Tibial artery (tissue), 4 donors: Measurements from ENCODE around the gene CES2.
A peak's percentile ranks its signal among the peaks of the same experiment; 100 is the strongest.
"Not testable (repeated sequence)": the region's sequence is repeated elsewhere in the genome, so short reads cannot be mapped to it uniquely, and the experiment has no call there.

Experiments used
- DNase-seq, 2 donors: peaks; one replicate each; pipeline ENCODE4 v3.0.0-alpha.2; 2019
- H3K27ac ChIP-seq, 2 donors: fragments of 200-600 bp; sonication (generic) in 1 of 2; 1 replicate in 1 of 2; 2 replicates in 1 of 2; pipeline ENCODE4 v1.5.1; 2018 to 2019; ENCODE audit warnings: mild to moderate bottlenecking in 1 of 2
- H3K27me3 ChIP-seq, 2 donors: fragments of 200-600 bp; sonication (generic) in 1 of 2; one replicate each; pipeline versions ENCODE4 v1.5.1 to v1.6.0; 2016 to 2019
- H3K36me3 ChIP-seq, 3 donors: fragments of 200-600 bp; sonication (generic) in 2 of 3; one replicate each; pipeline ENCODE4 v1.5.1; 2016 to 2019; ENCODE audit warnings: mild to moderate bottlenecking in 2 of 3
- H3K4me1 ChIP-seq, 4 donors: fragments of 200-600 bp; sonication (generic) in 2 of 4; 1 replicate in 3 of 4; 2 replicates in 1 of 4; pipeline ENCODE4 v1.5.1; 2016 to 2019
- H3K4me3 ChIP-seq, 2 donors: fragments of 200-600 bp; sonication (generic) in 1 of 2; 1 replicate in 1 of 2; 2 replicates in 1 of 2; pipeline ENCODE4 v1.5.1; 2018 to 2019; ENCODE audit warnings: mild to moderate bottlenecking in 2 of 2
- H3K9me3 ChIP-seq, 3 donors: fragments of 200-600 bp; sonication (generic) in 1 of 3; one replicate each; pipeline ENCODE4 v1.5.1; 2016 to 2019
- CTCF ChIP-seq, 2 experiments: fragments of 200-600 bp in 1 of 2; fragments of 450-650 bp in 1 of 2; IDR thresholded peaks; one replicate each; pipeline ENCODE4 v1.5.1; 2017 to 2019; ENCODE audit warnings: antibody characterized with exemption in 2 of 2, mild to moderate bottlenecking in 1 of 2, moderate library complexity in 1 of 2
- intact Hi-C: fragments of 100-400 bp; cut with DNase I; formaldehyde crosslinking; loops from one replicate; pipeline ENCODE4 v1.15.0; 2023; ENCODE audit warnings: low total_unique reads

The CES2 gene

GRCh38 chr16:66930189-66930588 is 5.1 kb upstream of the CES2 start:
- H3K27me3 ChIP-seq: no peaks in the 10 kb centered on the region
- H3K4me1 ChIP-seq: peaks cover 4 to 51% (median 41%) of the 10 kb centered on the region in 4 donors
- H3K9me3 ChIP-seq: no peaks in the 10 kb centered on the region
- TF ChIP-seq CTCF (IDR thresholded peaks at IDR 0.05): no peak
- intact Hi-C loops: no loop called here
- H3K27ac ChIP-seq: no peak overlapping the region
- peaks cover 0 to 23% (median 0%) of the 10 kb centered on the region in 3 donors for H3K36me3 ChIP-seq
- H3K4me3 ChIP-seq: no peak overlapping the region
- no peak for DNase-seq

GRCh38 chr16:66931665-66932064 is 3.7 kb upstream of the CES2 start:
- H3K27ac ChIP-seq: no peak overlapping the region
- H3K27me3 ChIP-seq: no peaks in the 10 kb centered on the region
- H3K9me3 ChIP-seq: no peaks in the 10 kb centered on the region
- intact Hi-C loops: no loop called here
- H3K36me3 ChIP-seq: peaks cover 0 to 23% (median 0%) of the 10 kb centered on the region in 3 donors
- no peak for DNase-seq
- H3K4me3 ChIP-seq: no peak overlapping the region
- TF ChIP-seq CTCF (IDR thresholded peaks at IDR 0.05): no peak
- H3K4me1 ChIP-seq: peaks cover 4 to 56% (median 43%) of the 10 kb centered on the region in 4 donors

- H3K4me3 ChIP-seq: no peak overlapping the region
- intact Hi-C loops: no loop called here
Measured at GRCh38 chr16:66932076-66932475, 3.2 kb upstream of the CES2 start.

GRCh38 chr16:66933776-66934137 is 1.6 kb upstream of the CES2 start:
- intact Hi-C loops: loop anchor here (2.0 kb wide), 1 partner anchor 39 kb away; no protein-coding TSS in a partner anchor
- Histone ChIP-seq H3K9me3 (no peaks in the 10 kb centered on the region), H3K36me3 (peaks cover 0 to 42% (median 10%) of the 10 kb centered on the region in 3 donors), H3K27ac (peak overlapping the region; percentile 95 to 97), H3K4me3 (peak overlapping the region; percentile 95 to 97), H3K27me3 (no peaks in the 10 kb centered on the region), H3K4me1 (peaks cover 4 to 46% (median 35%) of the 10 kb centered on the region in 4 donors)
- no peak for DNase-seq
- TF ChIP-seq CTCF (IDR thresholded peaks at IDR 0.05): no peak

More at GRCh38 chr16:66932076-66932475, 3.2 kb upstream of the CES2 start:
- no peaks in the 10 kb centered on the region for H3K9me3 ChIP-seq
- no peaks in the 10 kb centered on the region for H3K27me3 ChIP-seq
- TF ChIP-seq CTCF (IDR thresholded peaks at IDR 0.05): no peak
- H3K4me1 ChIP-seq: peaks cover 4 to 56% (median 39%) of the 10 kb centered on the region in 4 donors
- H3K27ac ChIP-seq: no peak overlapping the region
- H3K36me3 ChIP-seq: peaks cover 0 to 25% (median 0%) of the 10 kb centered on the region in 3 donors
- no peak for DNase-seq

GRCh38 chr16:66934138-66934838 is 1.0 kb upstream of the CES2 start, which contains the start of gene CIAO2B:
CIAO2B (minus strand) TSS chr16:66934402; CDS start chr16:66934364, 38 bp downstream.
- Histone ChIP-seq H3K4me1 (peaks cover 4 to 45% (median 35%) of the 10 kb centered on the region in 4 donors), H3K9me3 (no peaks in the 10 kb centered on the region), H3K36me3 (peaks cover 0 to 47% (median 15%) of the 10 kb centered on the region in 3 donors), H3K27me3 (no peaks in the 10 kb centered on the region), H3K27ac (peak within 1 kb of the TSS; percentile 95 to 97), H3K4me3 (peak within 1 kb of the TSS; percentile 95 to 97)
- DNase-seq: peak; percentile 86 to 94
- TF ChIP-seq CTCF (IDR thresholded peaks at IDR 0.05): no peak
- intact Hi-C loops: loop anchor here (2.0 kb wide), 1 partner anchor 39 kb away; no protein-coding TSS in a partner anchor

GRCh38 chr16:66934839-66935313 is 440 bp upstream of the CES2 start:
- DNase-seq, H3K9me3 ChIP-seq, H3K27me3 ChIP-seq: not testable (repeated sequence)
- H3K36me3 ChIP-seq: peaks cover 0 to 53% (median 21%) of the 10 kb centered on the region in 3 donors
- H3K4me3 ChIP-seq: peak overlapping the region; percentile 95 to 97
- H3K4me1 ChIP-seq: peaks cover 4 to 45% (median 35%) of the 10 kb centered on the region in 4 donors
- peak overlapping the region; percentile 95 to 97 for H3K27ac ChIP-seq
- intact Hi-C loops: loop anchor here (2.0 kb wide), 1 partner anchor 40 kb away; no protein-coding TSS in a partner anchor
